HCT116 (cell line): Measurements from ENCODE around the gene WASF2. TPM values are rescaled to one million over a fixed set of nuclear protein-coding genes. Genes with fewer than 3 reads are reported as not detected.

Experiments used
- ATAC-seq: fragments of 200-7000 bp; cut with Tn5 transposase; 2 replicates; pipeline ENCODE4 v1.9.1; 2020; ENCODE audit warnings: mild to moderate bottlenecking, moderate library complexity
- BruUV-seq: library from RNA; stranded (reverse); fragments of 400-500 nt; replicated peaks from 2 replicates; lab custom pipeline; 2021; lab: Mats Ljungman, UMichigan
- CTCF ChIA-PET: fragments of 300-600 bp; sonication (Branson Sonifier 250); formaldehyde crosslinking; loops from one replicate; lab custom pipeline; 2021; ENCODE audit warnings: antibody characterized with exemption; lab: Charles Lee
- POLR2A ChIA-PET: fragments of 300-600, 350-600 bp; sonication (Branson Sonifier 250); formaldehyde crosslinking; loops from one replicate; lab custom pipeline; 2021; ENCODE audit warnings: antibody characterized with exemption; lab: Charles Lee
- RAD21 ChIA-PET, 2 experiments: fragments of 300-600 bp; sonication (Branson Sonifier 250); formaldehyde crosslinking; loops; one replicate each; lab custom pipeline; 2023; ENCODE audit warnings: low total read pairs in 2 of 2; ENCODE audit not compliant: uncharacterized antibody in 2 of 2, unreplicated experiment in 2 of 2, low non-redundant PET in 1 of 2; lab: Charles Lee
- DNase-seq: peaks from one replicate; pipeline ENCODE4 v3.0.0-alpha.2; 2010; ENCODE audit warnings: low read depth, low spot score
- H2AFZ ChIP-seq: fragments of 200-600 bp; shearing (Covaris generic), sonication (generic); 2 replicates; pipeline ENCODE4 v1.6.1; 2017; ENCODE audit warnings: low read depth, mixed run types, mixed read lengths, antibody characterized with exemption, low read length; ENCODE audit not compliant: poor library complexity, severe bottlenecking
- H3K27ac ChIP-seq: 2 replicates; pipeline ENCODE4 v1.5.1; 2012; ENCODE audit warnings: low read depth, low read length
- H3K27me3 ChIP-seq: fragments of 200-600 bp; sonication (generic); 2 replicates; pipeline ENCODE4 v1.6.1; 2016; ENCODE audit warnings: mixed run types, low read length, mixed read lengths; ENCODE audit not compliant: insufficient read depth
- H3K36me3 ChIP-seq, 2 experiments: fragments of 200-500 bp in 1 of 2; fragments of 200-600 bp in 1 of 2; sonication (Bioruptor generic) in 1 of 2; sonication (generic) in 1 of 2; 2 replicates each; pipeline versions ENCODE4 v1.5.1 to v1.6.1; 2014 to 2016; ENCODE audit warnings: low read length in 2 of 2, inconsistent platforms in 1 of 2, mixed read lengths in 1 of 2, mixed run types in 1 of 2; ENCODE audit not compliant: insufficient read depth in 2 of 2, control insufficient read depth in 1 of 2
- H3K4me1 ChIP-seq, 2 experiments: fragments of 200-600 bp in 1 of 2; sonication (generic) in 1 of 2; 2 replicates each; pipeline versions ENCODE4 v1.5.1 to v1.6.1; 2012 to 2017; ENCODE audit warnings: low read length in 2 of 2, inconsistent platforms in 1 of 2, mild to moderate bottlenecking in 1 of 2, mixed read lengths in 1 of 2, mixed run types in 1 of 2, moderate library complexity in 1 of 2; ENCODE audit not compliant: insufficient read depth in 2 of 2, control insufficient read depth in 1 of 2
- H3K4me2 ChIP-seq: fragments of 200-600 bp; sonication (generic); 2 replicates; pipeline ENCODE4 v1.6.1; 2017; ENCODE audit warnings: mixed run types, low read length, mixed read lengths
- H3K4me3 ChIP-seq, 2 experiments: fragments of 200-600 bp in 1 of 2; sonication (generic) in 1 of 2; replicated peaks in 1 of 2; 2 replicates each; pipeline ENCODE4 v1.5.1; 2011 to 2016; ENCODE audit warnings: low read length in 2 of 2, control low read depth in 1 of 2, low read depth in 1 of 2, mild to moderate bottlenecking in 1 of 2, mixed read lengths in 1 of 2, mixed run types in 1 of 2
- H3K79me2 ChIP-seq: fragments of 200-600 bp; sonication (generic); 2 replicates; pipeline ENCODE4 v1.6.1; 2017; ENCODE audit warnings: mild to moderate bottlenecking, mixed run types, low read length, moderate library complexity, mixed read lengths; ENCODE audit not compliant: insufficient read depth
- H3K9ac ChIP-seq: fragments of 200-600 bp; sonication (generic); 2 replicates; pipeline ENCODE4 v1.6.1; 2016; ENCODE audit warnings: low read length, mixed read lengths
- H3K9me2 ChIP-seq: fragments of 200-600 bp; sonication (generic), shearing (Covaris generic); 2 replicates; pipeline ENCODE4 v1.6.1; 2017; ENCODE audit warnings: mixed run types, mild to moderate bottlenecking, moderate library complexity; ENCODE audit not compliant: insufficient read depth
- H3K9me3 ChIP-seq, 2 experiments: fragments of 200-500 bp in 1 of 2; fragments of 200-600 bp in 1 of 2; sonication (Bioruptor generic) in 1 of 2; sonication (generic) in 1 of 2; 2 replicates each; pipeline ENCODE4 v1.6.1; 2014 to 2017; ENCODE audit warnings: low read length in 2 of 2, mixed read lengths in 2 of 2, inconsistent platforms in 1 of 2, low read depth in 1 of 2, mild to moderate bottlenecking in 1 of 2, mixed run types in 1 of 2, moderate library complexity in 1 of 2; ENCODE audit not compliant: control insufficient read depth in 1 of 2, insufficient read depth in 1 of 2
- H4K20me1 ChIP-seq: fragments of 200-600 bp; sonication (generic), shearing (Covaris generic); 2 replicates; pipeline ENCODE4 v1.6.1; 2017; ENCODE audit warnings: mixed run types, mild to moderate bottlenecking, moderate library complexity; ENCODE audit not compliant: insufficient read depth
- CBX3 ChIP-seq: IDR thresholded peaks from 2 replicates; pipeline ENCODE4 v1.6.1; 2012; ENCODE audit warnings: low read depth
- CEBPB ChIP-seq: IDR thresholded peaks from 2 replicates; pipeline ENCODE4 v1.6.1; 2012; ENCODE audit warnings: low read depth
- ELF1 ChIP-seq: IDR thresholded peaks from 2 replicates; pipeline ENCODE4 v1.6.1; 2012; ENCODE audit warnings: low read depth, borderline replicate concordance
- SIN3A ChIP-seq: IDR thresholded peaks from 2 replicates; pipeline ENCODE4 v1.6.1; 2012; ENCODE audit warnings: low read depth
- SRF ChIP-seq: IDR thresholded peaks from 2 replicates; pipeline ENCODE4 v1.6.1; 2012; ENCODE audit warnings: low read depth
- YY1 ChIP-seq: IDR thresholded peaks from 2 replicates; pipeline ENCODE4 v1.6.1; 2011; ENCODE audit warnings: low read length, low read depth, moderate library complexity, mild to moderate bottlenecking; ENCODE audit not compliant: insufficient replicate concordance; ENCODE audit errors: extremely low read depth
- ZFX ChIP-seq: fragments of 450-650 bp; IDR thresholded peaks from 2 replicates; pipeline ENCODE4 v1.6.1; 2017
- intact Hi-C: fragments of 100-400 bp; cut with micrococcal nuclease; formaldehyde crosslinking; loops from 2 replicates; pipeline ENCODE4 v1.10.0; 2022
- total RNA-seq: library from RNA; stranded (reverse); gene quantifications from one replicate; pipeline ENCODE4 v1.2.1, GENCODE V29; 2021; ENCODE audit not compliant: unreplicated experiment
- TF ChIP-seq, protein P1 (sequence below): IDR thresholded peaks from 2 replicates; pipeline ENCODE4 v1.6.1; 2011; ENCODE audit warnings: mild to moderate bottlenecking, low read length, moderate library complexity; ENCODE audit not compliant: insufficient replicate concordance; ENCODE audit errors: extremely low read depth

Gene WASF2
- total RNA-seq, 1 experiment from 2014 or later, result 111 TPM

DNA sequence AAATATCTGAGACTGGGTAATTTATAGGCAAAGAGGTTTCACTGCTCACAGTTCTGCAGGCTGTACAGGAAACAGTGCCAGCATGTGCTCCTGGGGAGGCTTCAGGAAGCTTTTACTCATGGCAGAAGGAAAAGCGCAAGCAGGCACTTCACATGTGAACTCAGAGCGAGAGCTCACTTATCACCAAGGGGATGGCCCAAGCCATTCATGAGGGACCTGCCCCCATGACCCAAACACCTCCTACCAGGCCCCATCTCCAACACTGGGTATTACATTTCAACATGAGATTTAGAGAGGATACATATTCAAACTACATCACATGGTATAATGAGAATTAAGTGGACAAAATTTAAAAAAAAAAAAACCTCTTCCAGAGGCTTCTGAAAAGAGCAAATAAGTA, 13.7 kb downstream of the WASF2 start:
- Histone ChIP-seq H2AFZ (no peak overlapping the region), H3K27ac (no peak overlapping the region), H3K9me2 (no peaks in the 10 kb centered on the region), H3K4me3 (no peak overlapping the region), H3K36me3 (no peaks in the 10 kb centered on the region)
- intact Hi-C loops, result no loop called here
- no peak for DNase-seq
- TF ChIP-seq CEBPB, result no peak
- TF ChIP-seq ZFX, result no peak
- no peak for TF ChIP-seq SIN3A
- TF ChIP-seq ELF1, result no peak
- TF ChIP-seq CBX3, result no peak
- TF ChIP-seq, protein P1, sequence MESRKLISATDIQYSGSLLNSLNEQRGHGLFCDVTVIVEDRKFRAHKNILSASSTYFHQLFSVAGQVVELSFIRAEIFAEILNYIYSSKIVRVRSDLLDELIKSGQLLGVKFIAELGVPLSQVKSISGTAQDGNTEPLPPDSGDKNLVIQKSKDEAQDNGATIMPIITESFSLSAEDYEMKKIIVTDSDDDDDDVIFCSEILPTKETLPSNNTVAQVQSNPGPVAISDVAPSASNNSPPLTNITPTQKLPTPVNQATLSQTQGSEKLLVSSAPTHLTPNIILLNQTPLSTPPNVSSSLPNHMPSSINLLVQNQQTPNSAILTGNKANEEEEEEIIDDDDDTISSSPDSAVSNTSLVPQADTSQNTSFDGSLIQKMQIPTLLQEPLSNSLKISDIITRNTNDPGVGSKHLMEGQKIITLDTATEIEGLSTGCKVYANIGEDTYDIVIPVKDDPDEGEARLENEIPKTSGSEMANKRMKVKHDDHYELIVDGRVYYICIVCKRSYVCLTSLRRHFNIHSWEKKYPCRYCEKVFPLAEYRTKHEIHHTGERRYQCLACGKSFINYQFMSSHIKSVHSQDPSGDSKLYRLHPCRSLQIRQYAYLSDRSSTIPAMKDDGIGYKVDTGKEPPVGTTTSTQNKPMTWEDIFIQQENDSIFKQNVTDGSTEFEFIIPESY, result no peak
- TF ChIP-seq, all 23 proteins: peak for 0
- no peaks in the 10 kb centered on the region for H3K9me3 ChIP-seq
- no peaks in the 10 kb centered on the region; a peak in 1 of 4 replicates for H3K4me1 ChIP-seq
- H3K9ac ChIP-seq, result no peak overlapping the region
- no peak for ATAC-seq
- no TSS peak for BruUV-seq
- H3K4me2 ChIP-seq, result no peak overlapping the region
- CTCF ChIA-PET, result no interaction called here
- RAD21 ChIA-PET, result no interaction called here
- peaks cover 97% of the 10 kb centered on the region for H3K79me2 ChIP-seq
- H3K27me3 ChIP-seq, result no peaks in the 10 kb centered on the region
- H4K20me1 ChIP-seq, result peaks cover 4% of the 10 kb centered on the region; the same call in 1 of the 2 replicates
- POLR2A ChIA-PET, result no interaction called here

DNA sequence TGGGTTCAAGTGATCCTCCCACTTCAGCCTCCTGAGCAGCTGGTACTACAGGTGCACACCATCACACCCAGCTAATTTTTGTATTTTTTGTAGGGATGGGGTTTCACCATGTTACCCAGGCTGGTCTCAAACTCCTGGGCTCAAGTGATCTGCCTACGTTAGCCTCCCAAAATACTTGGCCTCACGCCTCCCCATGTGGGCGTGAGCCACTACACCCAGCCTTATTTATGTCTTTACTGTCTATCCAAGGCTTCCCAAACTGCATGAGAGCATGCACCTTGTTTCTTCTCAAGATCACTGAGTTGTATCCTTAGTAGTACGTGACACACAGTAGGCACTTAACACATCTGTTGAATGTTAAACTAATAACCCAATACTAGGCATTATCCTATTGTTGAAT, 14.2 kb downstream of the WASF2 start:
- H4K20me1 ChIP-seq, result peaks cover 4% of the 10 kb centered on the region; the same call in 1 of the 2 replicates
- H3K4me1 ChIP-seq, result no peaks in the 10 kb centered on the region; a peak in 1 of 4 replicates
- no peak overlapping the region for H3K27ac ChIP-seq
- no peaks in the 10 kb centered on the region for H3K36me3 ChIP-seq
- TF ChIP-seq SRF (no peak), YY1 (no peak)
- TF ChIP-seq, all 23 proteins: peak for 0
- Histone ChIP-seq H3K9me3 (no peaks in the 10 kb centered on the region), H3K79me2 (peaks cover 95% of the 10 kb centered on the region), H3K9me2 (no peaks in the 10 kb centered on the region), H3K4me2 (no peak overlapping the region), H2AFZ (no peak overlapping the region), H3K27me3 (no peaks in the 10 kb centered on the region), H3K4me3 (no peak overlapping the region), H3K9ac (no peak overlapping the region)
- ATAC-seq, result no peak
- RAD21 ChIA-PET, result no interaction called here
- POLR2A ChIA-PET, result no interaction called here
- no TSS peak for BruUV-seq
- no peak for DNase-seq
- intact Hi-C loops, result no loop called here
- CTCF ChIA-PET, result no interaction called here
